SK-N-SH treated with all-trans-retinoic acid at 6 μM for 48 hours (cell line): ENCODE measurements around the gene ARID2.

Experiments used
- ARNTL ChIP-seq: fragments of 450-650 bp; formaldehyde crosslinking; IDR thresholded peaks from 2 replicates; pipeline ENCODE4 v1.5.0; 2020; ENCODE audit warnings: low read depth, mild to moderate bottlenecking, moderate library complexity, borderline replicate concordance
- BACH2 ChIP-seq: fragments of 250-450 bp; sonication (Bioruptor Pico); IDR thresholded peaks from 2 replicates; pipeline ENCODE4 v1.9.0; 2021; ENCODE audit warnings: mild to moderate bottlenecking, borderline replicate concordance
- CSDC2 ChIP-seq: fragments of 250-450 bp; sonication (Bioruptor Pico); IDR thresholded peaks from 2 replicates; pipeline ENCODE4 v1.5.0; 2020; ENCODE audit warnings: mild to moderate bottlenecking, moderate library complexity
- ESRRG ChIP-seq: fragments of 250-450 bp; sonication (Bioruptor Pico); IDR thresholded peaks from 2 replicates; pipeline ENCODE4 v1.6.1; 2021; ENCODE audit warnings: mild to moderate bottlenecking
- GLIS3 ChIP-seq: fragments of 250-450 bp; sonication (Bioruptor Pico); IDR thresholded peaks from 2 replicates; pipeline ENCODE4 v1.5.0; 2020; ENCODE audit warnings: mild to moderate bottlenecking, moderate library complexity
- ISL1 ChIP-seq: fragments of 250-450 bp; sonication (Bioruptor Pico); IDR thresholded peaks from 2 replicates; pipeline ENCODE4 v2.1.2; 2022; ENCODE audit warnings: mild to moderate bottlenecking, moderate library complexity
- OSR1 ChIP-seq: fragments of 250-450 bp; sonication (Bioruptor Pico); IDR thresholded peaks from 2 replicates; pipeline ENCODE4 v1.8.0; 2022; ENCODE audit warnings: moderate library complexity, mild to moderate bottlenecking, inconsistent platforms
- RARB ChIP-seq: fragments of 250-450 bp; sonication (Bioruptor Pico); IDR thresholded peaks from 2 replicates; pipeline ENCODE4 v1.8.0; 2021; ENCODE audit warnings: mild to moderate bottlenecking, moderate library complexity
- SNAI2 ChIP-seq: fragments of 250-450 bp; sonication (Bioruptor Pico); IDR thresholded peaks from 2 replicates; pipeline ENCODE4 v1.5.0; 2020; ENCODE audit warnings: mild to moderate bottlenecking, moderate library complexity
- TOX ChIP-seq: fragments of 250-450 bp; sonication (Bioruptor Pico); IDR thresholded peaks from 2 replicates; pipeline ENCODE4 v1.8.0; 2021; ENCODE audit warnings: mild to moderate bottlenecking, moderate library complexity, borderline replicate concordance
- TF ChIP-seq, protein P1 (sequence below): fragments of 250-450 bp; sonication (Bioruptor Pico); IDR thresholded peaks from 2 replicates; pipeline ENCODE4 v1.5.1; 2020; ENCODE audit warnings: low read depth, mild to moderate bottlenecking, moderate library complexity
- TF ChIP-seq, protein P2 (sequence below): fragments of 250-450 bp; sonication (Bioruptor Pico); IDR thresholded peaks from 2 replicates; pipeline ENCODE4 v1.8.0; 2020; ENCODE audit warnings: mild to moderate bottlenecking, moderate library complexity, borderline replicate concordance
- TF ChIP-seq, protein P3 (sequence below): fragments of 250-450 bp; sonication (Bioruptor Pico); IDR thresholded peaks from 2 replicates; pipeline ENCODE4 v1.8.0; 2021; ENCODE audit warnings: low read depth, mild to moderate bottlenecking, moderate library complexity, borderline replicate concordance
- TF ChIP-seq, protein P4 (sequence below): fragments of 250-450 bp; sonication (Bioruptor Pico); IDR thresholded peaks from 2 replicates; pipeline ENCODE4 v1.5.0; 2020; ENCODE audit warnings: mild to moderate bottlenecking, moderate library complexity

DNA sequence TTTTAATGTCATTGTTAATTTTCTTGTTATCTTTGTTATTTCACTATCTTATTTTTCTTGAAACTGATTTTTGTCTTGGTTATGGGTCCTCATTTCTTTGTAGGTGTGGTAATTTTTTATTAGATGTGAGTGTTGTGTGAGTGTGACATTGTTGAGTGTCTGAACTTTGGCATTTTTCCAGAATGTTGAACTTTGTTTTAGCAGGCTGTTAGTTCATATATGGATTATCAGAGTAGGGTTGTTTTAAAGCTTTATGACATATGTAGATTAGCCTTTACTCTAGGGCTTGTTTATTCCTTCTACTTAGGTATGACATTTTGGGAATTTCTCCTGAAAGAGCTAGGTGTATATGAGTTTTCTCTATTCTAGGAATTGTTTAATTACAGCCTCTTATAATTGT lies 103.9 kb downstream of the ARID2 start:
- no peak for TF ChIP-seq CSDC2 (CRISPR knock-in tag)
- TF ChIP-seq ESRRG (CRISPR knock-in tag): no peak
- TF ChIP-seq, protein P1, sequence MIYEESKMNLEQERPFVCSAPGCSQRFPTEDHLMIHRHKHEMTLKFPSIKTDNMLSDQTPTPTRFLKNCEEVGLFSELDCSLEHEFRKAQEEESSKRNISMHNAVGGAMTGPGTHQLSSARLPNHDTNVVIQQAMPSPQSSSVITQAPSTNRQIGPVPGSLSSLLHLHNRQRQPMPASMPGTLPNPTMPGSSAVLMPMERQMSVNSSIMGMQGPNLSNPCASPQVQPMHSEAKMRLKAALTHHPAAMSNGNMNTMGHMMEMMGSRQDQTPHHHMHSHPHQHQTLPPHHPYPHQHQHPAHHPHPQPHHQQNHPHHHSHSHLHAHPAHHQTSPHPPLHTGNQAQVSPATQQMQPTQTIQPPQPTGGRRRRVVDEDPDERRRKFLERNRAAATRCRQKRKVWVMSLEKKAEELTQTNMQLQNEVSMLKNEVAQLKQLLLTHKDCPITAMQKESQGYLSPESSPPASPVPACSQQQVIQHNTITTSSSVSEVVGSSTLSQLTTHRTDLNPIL: no peak
- TF ChIP-seq, protein P2, sequence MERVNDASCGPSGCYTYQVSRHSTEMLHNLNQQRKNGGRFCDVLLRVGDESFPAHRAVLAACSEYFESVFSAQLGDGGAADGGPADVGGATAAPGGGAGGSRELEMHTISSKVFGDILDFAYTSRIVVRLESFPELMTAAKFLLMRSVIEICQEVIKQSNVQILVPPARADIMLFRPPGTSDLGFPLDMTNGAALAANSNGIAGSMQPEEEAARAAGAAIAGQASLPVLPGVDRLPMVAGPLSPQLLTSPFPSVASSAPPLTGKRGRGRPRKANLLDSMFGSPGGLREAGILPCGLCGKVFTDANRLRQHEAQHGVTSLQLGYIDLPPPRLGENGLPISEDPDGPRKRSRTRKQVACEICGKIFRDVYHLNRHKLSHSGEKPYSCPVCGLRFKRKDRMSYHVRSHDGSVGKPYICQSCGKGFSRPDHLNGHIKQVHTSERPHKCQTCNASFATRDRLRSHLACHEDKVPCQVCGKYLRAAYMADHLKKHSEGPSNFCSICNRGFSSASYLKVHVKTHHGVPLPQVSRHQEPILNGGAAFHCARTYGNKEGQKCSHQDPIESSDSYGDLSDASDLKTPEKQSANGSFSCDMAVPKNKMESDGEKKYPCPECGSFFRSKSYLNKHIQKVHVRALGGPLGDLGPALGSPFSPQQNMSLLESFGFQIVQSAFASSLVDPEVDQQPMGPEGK (CRISPR knock-in tag): no peak
- TF ChIP-seq, protein P3, sequence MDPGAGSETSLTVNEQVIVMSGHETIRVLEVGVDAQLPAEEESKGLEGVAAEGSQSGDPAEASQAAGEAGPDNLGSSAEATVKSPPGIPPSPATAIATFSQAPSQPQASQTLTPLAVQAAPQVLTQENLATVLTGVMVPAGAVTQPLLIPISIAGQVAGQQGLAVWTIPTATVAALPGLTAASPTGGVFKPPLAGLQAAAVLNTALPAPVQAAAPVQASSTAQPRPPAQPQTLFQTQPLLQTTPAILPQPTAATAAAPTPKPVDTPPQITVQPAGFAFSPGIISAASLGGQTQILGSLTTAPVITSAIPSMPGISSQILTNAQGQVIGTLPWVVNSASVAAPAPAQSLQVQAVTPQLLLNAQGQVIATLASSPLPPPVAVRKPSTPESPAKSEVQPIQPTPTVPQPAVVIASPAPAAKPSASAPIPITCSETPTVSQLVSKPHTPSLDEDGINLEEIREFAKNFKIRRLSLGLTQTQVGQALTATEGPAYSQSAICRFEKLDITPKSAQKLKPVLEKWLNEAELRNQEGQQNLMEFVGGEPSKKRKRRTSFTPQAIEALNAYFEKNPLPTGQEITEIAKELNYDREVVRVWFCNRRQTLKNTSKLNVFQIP: no peak
- no peak for TF ChIP-seq BACH2 (CRISPR knock-in tag)
- TF ChIP-seq OSR1: no peak
- TF ChIP-seq, protein P4, sequence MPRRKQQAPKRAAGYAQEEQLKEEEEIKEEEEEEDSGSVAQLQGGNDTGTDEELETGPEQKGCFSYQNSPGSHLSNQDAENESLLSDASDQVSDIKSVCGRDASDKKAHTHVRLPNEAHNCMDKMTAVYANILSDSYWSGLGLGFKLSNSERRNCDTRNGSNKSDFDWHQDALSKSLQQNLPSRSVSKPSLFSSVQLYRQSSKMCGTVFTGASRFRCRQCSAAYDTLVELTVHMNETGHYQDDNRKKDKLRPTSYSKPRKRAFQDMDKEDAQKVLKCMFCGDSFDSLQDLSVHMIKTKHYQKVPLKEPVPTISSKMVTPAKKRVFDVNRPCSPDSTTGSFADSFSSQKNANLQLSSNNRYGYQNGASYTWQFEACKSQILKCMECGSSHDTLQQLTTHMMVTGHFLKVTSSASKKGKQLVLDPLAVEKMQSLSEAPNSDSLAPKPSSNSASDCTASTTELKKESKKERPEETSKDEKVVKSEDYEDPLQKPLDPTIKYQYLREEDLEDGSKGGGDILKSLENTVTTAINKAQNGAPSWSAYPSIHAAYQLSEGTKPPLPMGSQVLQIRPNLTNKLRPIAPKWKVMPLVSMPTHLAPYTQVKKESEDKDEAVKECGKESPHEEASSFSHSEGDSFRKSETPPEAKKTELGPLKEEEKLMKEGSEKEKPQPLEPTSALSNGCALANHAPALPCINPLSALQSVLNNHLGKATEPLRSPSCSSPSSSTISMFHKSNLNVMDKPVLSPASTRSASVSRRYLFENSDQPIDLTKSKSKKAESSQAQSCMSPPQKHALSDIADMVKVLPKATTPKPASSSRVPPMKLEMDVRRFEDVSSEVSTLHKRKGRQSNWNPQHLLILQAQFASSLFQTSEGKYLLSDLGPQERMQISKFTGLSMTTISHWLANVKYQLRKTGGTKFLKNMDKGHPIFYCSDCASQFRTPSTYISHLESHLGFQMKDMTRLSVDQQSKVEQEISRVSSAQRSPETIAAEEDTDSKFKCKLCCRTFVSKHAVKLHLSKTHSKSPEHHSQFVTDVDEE (CRISPR knock-in tag): no peak
- no peak for TF ChIP-seq RARB (CRISPR knock-in tag)
- TF ChIP-seq GLIS3: no peak
- no peak for TF ChIP-seq SNAI2 (CRISPR knock-in tag)
- TF ChIP-seq TOX (CRISPR knock-in tag): no peak
- TF ChIP-seq ISL1 (CRISPR knock-in tag): no peak
- TF ChIP-seq ARNTL (CRISPR knock-in tag): no peak
